ENCODE data around the gene CYP3A5.
"Not testable (repeated sequence)": the region's sequence is repeated elsewhere in the genome, so short reads cannot be mapped to it uniquely, and the experiment has no call there.

The CYP3A5 gene

DNA sequence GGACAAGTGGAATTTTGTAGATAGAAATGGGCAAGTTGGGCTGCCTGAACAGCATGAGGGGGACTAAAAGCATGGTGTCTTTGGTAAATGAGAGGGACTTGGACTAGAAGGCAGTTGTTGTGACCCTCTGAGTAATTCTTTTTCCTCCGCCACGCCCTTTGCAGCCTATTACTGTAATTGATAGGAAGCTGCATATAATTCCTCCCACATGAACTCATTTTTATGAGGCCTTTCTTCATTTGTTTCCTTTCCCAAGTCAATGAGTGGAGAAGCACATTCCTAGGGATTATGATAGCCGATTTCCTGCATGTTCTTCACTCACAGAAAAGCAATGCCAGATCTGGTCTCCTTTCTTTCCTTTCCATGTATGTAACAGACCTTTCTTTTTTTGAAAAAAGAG lies 35.4 kb downstream of the CYP3A5 start:
- TF ChIP-seq, protein P1, sequence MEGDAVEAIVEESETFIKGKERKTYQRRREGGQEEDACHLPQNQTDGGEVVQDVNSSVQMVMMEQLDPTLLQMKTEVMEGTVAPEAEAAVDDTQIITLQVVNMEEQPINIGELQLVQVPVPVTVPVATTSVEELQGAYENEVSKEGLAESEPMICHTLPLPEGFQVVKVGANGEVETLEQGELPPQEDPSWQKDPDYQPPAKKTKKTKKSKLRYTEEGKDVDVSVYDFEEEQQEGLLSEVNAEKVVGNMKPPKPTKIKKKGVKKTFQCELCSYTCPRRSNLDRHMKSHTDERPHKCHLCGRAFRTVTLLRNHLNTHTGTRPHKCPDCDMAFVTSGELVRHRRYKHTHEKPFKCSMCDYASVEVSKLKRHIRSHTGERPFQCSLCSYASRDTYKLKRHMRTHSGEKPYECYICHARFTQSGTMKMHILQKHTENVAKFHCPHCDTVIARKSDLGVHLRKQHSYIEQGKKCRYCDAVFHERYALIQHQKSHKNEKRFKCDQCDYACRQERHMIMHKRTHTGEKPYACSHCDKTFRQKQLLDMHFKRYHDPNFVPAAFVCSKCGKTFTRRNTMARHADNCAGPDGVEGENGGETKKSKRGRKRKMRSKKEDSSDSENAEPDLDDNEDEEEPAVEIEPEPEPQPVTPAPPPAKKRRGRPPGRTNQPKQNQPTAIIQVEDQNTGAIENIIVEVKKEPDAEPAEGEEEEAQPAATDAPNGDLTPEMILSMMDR (IDR thresholded peaks at IDR 0.05; ENCODE audit: low read depth, low read length) = no peak
- DNase-seq (ENCODE audit: extremely low read depth, low read depth) = no peak

GRCh38 chr7:99643464-99643863 lies 36.3 kb downstream of the CYP3A5 start:
- TF ChIP-seq, protein P1 (IDR thresholded peaks at IDR 0.05; ENCODE audit: low read depth, low read length) = no peak
- no peak for DNase-seq (ENCODE audit: extremely low read depth, low read depth)

DNA sequence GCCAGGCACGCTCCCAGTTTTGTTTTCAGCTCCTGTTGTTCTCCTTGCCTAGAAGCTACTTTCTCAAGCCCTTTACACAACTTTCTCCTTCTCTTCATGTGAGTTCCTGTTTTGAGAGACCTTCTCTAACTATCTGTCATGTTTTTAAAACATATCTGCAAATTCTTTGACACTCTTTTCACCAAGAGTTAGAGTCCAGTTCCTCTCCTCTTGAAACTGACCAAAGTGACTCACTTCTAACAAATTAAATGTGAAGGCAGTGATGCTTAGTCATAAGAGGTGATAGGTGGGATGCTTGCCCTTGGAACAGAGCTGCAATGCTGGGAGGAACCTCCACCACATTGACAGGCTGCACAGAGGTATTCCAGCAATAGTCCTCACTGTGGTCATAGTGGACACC lies 37.8 kb downstream of the CYP3A5 start:
- TF ChIP-seq, protein P1 (IDR thresholded peaks at IDR 0.05; ENCODE audit: low read depth, low read length) = no peak
- DNase-seq (ENCODE audit: extremely low read depth, low read depth) = no peak

DNA sequence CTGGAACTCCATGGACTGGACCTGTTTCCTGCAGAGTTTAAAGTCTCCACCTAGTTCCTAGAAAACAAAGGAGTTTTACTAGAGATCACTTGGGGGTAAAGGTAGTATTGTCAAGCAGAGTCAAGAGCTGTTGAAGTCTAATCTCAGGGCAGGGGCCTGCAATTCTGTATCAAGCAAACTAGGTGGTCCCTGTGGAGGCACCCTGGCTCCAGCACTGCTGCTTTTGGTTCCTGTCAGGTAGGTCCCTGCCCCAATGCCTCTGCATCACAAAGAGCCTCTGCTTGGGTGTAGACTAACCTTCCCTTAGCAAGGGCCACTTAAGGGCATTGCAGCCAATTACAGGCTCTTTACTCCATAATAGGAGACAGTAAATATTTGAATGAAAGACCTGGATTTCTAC lies 40.5 kb downstream of the CYP3A5 start:
- TF ChIP-seq, protein P1 (IDR thresholded peaks at IDR 0.05; ENCODE audit: low read depth, low read length) = no peak
- no peak for DNase-seq (ENCODE audit: extremely low read depth, low read depth)

DNA sequence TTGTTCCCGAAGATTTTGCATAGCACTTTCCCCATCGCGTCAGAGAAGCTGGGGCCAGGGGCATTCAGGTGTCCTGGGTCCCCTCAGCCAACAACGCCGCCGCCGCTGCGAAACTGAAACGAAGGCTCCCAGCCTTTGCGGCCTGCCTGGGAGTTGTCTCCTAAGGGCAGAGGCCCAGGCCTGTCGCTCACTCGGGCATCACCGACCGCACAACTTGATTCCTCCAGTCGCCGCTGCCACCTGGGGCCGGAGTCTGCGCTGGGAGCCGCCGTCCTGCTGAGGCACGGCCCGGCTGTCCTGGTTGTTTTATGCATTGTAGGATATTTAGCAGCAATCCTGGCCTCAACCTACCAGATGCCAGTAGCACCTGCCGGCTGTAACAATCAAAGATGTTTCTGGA lies 41.1 kb downstream of the CYP3A5 start:
- no peak for DNase-seq (ENCODE audit: extremely low read depth, low read depth)
- TF ChIP-seq, protein P1 (IDR thresholded peaks at IDR 0.05; ENCODE audit: low read depth, low read length) = no peak

- not testable (repeated sequence) for DNase-seq (ENCODE audit: extremely low read depth, low read depth)
These were observed 42.4 kb downstream of the CYP3A5 start for GRCh38 chr7:99637414-99637813.

GRCh38 chr7:99631295-99632109 lies 48.3 kb downstream of the CYP3A5 start:
- TF ChIP-seq, protein P1 (IDR thresholded peaks at IDR 0.05; ENCODE audit: low read depth, low read length) = no peak; the same call in 1 of the 2 replicates
- DNase-seq (ENCODE audit: extremely low read depth, low read depth) = no peak

- no peak for DNase-seq (ENCODE audit: extremely low read depth, low read depth)
- TF ChIP-seq, protein P1 (IDR thresholded peaks at IDR 0.05; ENCODE audit: low read depth, low read length) = no peak
These were observed 50.2 kb downstream of the CYP3A5 start for GRCh38 chr7:99629643-99630042.
